ENCODE results near the gene EVA1B.

EVA1B gene

DNA sequence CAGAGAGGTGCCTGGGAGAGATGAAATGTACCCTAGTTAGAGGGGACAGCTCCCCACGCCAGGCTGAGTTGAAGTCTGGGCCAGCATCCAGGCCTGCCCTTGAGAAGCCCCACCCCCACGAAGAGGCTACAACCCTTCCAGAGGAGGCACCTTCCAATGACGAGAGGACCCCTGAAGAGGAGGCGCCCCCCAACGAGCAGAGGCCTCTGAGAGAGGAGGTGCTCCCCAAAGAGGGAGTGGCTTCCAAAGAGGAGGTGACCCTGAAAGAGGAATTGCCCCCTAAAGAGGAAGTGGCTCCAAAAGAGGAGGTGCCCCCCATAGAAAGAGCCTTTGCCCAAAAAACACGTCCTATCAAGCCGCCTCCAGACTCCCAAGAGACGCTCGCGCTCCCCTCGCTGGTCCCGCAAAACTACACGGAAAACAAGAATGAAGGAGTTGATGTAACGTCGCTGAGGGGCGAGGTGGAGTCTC is 3.1 kb downstream of the EVA1B start:
- DNase-seq (ENCODE audit: low spot score), result no peak

DNA sequence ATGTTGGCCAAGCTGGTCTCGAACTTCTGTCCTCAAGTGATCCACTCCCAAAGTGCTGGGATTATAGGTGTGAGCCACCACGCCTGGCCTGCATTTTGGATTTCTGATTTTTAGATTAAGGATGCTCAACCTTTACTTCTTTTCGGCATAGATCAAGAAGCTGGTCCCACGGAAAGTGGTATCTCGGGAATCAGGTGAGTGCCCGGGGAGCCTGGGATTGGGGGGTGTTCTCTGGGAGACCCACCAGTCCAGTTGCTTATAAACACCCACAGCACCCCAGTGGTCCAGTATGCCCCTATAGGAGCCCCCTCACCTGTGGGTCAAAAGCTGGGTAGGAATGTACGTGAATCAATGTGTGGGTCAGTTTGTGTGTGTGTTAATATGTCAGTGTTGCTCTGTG is 14.0 kb downstream of the EVA1B start:
- DNase-seq (ENCODE audit: low spot score), result no peak

DNA sequence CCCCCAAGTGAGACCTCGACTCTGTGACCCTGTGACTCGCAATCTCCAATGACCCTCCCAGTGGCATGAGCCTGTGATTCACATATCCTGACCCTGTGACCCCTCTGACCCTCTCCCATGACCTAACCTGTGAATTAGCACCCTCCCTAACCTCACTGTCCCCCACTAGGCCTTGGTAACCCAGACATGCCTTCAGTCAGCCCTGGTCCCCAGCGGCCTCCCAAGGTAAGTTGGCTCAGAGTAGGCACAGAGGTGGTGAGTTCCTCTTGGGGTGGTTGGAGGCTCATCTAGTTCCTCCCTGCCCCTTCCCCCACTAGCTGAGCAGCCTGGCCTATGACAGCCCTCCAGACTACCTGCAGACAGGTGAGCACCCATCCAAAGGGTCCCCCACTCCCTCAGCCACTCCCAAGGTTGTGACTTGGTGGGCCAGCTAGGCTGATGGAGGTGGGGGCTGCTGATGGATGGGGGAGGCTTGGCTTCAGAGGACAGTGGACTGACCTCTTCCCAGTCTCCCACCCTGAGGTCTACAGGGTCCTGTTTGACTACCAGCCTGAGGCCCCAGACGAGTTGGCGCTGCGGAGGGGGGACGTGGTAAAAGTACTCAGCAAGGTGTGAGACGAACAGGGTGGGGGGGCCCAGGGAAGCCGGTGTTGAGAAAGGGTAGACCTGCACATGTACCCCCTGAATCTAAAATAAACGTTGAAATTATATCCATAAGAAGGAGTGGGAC is 15.7 kb downstream of the EVA1B start:
- no peak for DNase-seq (ENCODE audit: low spot score)

DNA sequence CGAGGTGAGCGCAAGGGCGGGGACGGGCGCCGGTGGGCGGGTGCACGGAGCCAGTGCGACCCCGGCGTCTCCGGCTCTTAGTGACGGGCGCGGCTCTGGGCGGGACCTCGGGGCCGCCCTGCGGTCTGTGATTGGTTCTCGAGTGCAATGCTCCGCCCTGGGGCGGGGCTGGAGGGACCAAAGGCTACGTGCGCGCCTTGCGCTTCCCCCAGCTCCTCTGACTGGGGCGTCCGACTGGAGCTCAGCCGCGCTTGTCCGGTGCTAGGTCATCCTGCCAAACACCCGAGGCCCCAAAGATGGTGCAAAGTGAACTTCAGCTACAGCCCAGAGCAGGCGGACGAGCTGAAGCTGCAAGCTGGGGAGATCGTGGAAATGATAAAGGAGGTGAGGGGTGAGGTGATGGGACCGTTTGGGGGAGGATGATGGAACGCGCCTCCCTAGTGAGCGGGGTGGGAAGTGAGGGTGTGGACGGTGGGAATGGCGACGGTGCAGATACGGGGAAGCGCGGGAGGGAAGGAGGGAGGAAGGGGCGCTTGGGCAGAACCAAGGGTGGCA is 16.5 kb downstream of the EVA1B start:
- DNase-seq (ENCODE audit: low spot score), result peak; percentile 96

DNA sequence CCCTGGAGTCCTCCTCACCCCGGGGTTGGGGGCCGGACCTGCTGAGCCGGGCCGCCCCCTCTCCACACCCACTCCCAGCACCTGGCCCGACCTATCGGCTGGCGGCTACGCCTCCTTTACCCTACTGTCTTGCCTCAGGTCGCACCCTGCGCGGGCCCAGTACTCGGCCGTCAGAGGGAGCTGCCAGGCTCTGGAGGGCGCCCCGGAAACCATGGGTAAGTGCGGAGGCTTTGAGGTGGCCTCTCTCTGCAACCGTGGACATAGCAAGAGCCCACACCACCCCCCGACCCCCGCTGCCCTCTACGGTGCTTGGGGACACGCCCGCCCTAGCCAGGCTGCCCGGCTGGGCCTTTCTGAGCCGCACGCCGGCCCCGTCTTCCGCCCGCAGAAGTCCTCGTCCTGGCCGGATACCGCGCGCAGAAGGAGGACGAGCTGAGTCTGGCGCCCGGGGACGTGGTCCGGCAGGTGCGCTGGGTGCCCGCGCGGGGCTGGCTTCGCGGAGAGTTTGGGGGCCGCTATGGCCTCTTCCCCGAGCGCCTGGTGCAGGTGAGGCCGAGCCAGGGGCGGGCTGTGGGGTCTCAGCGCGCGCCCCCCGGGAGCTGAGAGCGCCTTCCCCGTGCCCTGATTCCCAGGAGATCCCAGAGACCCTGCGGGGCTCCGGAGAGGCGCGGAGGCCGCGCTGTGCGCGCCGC is 17.1 kb downstream of the EVA1B start, which contains the start of gene SH3D21:
Gene SH3D21, plus strand, starts transcription at position 159 of the 692 bp plus-strand sequence. Its CDS starts 53 bp downstream, at position 212.
- DNase-seq (ENCODE audit: low spot score), result peak; percentile 65

DNA sequence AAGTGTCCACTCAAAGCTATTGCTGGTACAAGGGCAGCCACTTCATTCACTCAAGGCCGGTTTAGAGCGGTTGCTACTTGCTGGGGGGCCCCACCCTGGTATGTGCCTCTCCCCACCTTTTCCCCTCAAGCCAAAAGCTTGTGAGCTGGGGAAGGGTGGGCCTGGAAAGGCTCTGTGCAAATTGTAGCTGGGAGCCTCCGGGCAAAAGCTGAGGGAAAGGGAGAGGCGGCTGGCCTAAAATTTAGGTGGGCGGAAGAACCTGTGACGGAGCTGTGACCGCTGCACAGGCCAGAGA is 17.6 kb downstream of the EVA1B start:
- no peak for DNase-seq (ENCODE audit: low spot score)

DNA sequence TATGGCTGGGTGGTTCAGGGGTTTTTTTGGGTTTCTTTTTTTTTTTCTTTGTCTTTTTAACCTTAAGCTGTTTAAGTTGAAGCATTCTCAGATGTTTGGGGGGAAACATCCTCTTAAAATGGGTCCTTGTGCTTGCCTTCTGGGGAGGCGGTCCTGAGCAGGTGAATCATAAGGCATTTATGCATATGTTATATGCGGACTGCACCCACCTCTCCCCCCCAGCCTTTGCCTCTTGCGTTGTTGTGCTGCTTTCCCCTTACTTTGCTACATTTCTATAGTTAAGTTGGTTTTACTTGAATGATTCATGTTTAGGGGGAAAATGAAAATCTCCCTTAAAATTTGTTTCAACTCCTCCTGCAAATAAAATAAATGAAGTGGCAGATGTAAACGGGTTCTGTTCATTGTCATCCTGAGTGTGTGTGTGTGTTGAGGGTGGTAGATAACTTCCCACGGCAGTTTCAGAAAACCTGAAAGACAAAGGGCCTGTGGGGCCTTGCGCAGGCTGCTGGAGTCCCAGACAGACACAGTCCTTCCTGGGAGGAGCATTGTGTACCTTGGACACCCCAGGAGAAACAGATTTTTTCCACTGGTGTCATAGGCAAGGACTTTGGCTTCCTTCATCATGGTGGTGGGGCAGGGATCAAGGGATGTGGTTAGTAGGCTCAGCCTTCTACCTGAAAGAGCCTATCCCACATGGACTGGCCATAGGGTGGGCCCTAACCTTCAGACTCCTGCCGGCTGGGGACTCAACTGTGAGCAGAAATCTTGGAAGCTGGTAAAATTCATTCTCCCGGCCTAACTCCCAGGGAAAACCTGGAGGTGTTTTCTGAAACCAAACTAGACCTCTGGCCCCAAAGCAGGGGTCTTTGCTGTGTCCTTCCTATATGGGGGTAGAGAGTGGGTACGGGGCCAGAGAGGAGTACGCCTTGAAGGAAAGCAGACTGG is 18.2 kb downstream of the EVA1B start:
- peak; percentile 39 for DNase-seq (ENCODE audit: low spot score)

DNA sequence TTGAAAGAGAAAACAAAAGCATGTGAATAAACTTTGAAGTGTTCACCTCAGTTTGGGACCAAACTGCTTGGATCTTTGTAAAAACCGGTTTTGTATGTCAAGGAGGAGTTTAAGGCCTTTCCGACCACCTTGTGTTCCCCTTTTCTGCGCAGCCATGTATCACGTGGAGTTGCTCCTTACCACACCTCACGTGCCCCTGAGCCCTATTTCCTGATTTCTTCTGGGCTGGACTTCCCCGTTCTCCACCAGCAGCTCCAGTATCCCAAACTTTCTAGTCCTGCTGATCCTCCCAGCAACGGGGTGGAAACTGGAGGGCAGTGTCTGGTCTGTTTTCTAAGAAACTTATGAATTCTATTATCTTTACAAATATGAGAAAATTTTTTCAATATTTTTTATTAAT is 18.9 kb downstream of the EVA1B start:
- DNase-seq (ENCODE audit: low spot score), result no peak

DNA sequence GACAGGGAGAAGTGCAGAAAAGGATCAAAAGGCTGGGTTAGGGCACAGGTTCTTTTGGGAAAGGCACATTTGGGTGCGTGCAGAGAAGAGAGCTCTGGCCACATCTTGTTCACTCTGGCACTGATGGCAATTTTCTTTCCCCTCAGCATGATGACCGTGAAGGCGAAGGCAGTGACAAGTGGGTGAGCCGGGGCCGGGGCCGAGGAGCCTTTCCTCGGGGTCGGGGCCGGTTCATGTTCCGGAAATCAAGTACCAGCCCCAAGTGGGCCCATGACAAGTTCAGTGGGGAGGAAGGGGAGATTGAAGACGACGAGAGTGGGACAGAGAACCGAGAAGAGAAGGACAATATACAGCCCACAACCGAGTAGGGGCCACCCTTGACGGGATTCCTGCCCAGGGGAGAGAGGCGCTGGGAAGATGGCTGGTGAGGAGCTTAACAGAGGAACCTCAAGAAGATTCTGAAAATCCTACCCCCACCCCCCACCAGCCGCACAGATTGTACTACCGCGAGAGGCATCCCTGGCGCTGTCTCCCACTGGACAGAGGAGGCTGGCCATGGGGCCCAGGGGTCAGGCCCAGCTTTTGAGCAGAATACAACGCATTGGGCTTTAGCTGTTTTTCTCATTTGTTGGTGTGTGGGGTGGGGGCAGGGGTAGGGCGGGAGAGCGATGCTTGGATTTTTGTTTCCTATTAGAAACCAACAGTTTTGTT is 19.6 kb downstream of the EVA1B start:
- no peak for DNase-seq (ENCODE audit: low spot score)

DNA sequence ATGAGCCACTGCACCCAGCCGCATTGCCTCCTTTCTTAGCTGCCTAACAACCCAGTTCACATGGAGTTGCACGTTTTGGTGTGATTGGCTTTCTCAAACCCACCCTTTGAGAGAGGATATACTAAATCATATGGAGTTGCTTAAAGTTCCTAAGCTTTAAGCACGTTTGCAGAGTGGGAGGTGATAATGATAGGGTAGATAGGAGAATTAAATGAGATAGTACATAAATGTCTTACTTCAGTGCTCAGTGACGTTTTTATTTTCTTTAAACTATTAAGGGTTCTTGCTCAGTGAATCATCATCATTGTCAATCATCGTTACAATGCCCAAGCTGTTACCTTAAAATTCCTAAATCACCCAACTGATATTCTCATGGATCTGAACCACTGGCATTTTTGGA is 20.2 kb downstream of the EVA1B start:
- no peak for DNase-seq (ENCODE audit: low spot score)

DNA sequence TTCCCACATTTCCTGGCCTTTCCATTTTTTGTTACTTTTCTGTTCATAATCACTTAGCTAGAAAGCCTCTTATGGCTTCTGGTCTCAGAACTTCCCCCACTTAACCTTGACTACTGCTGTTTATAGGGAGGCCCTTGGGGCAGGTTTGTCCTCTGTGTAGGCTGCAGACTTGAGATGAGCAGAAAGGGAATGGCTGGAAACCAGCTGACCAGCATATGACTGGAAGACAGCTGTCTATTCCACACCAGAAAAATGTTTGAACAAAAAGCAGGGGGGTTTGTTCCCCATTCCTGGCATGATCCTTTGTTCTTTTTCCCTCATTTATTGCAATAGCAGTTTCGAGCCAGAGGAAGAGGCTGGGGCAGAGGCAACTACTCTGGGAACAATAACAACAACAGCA is 22.2 kb downstream of the EVA1B start:
- DNase-seq (ENCODE audit: low spot score), result no peak

DNA sequence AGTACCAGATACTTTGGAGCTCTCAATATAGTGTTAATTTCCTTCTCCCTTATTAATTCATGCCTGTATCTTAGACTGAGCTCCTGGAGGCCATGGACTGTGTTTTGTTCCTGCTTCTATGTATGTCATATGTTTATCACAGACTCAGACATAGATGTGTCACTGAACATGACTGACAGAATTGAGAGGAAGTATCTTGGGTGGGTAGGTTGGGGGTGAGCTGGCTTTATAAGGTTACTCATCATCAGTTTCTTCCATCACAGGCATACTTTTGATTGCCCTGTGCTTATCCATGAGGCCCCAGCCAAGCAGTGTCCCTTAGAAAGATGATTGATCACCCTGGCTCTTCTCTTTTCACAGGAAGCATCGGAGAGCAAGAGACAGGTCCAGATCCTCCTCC is 22.9 kb downstream of the EVA1B start:
- peak; percentile 92 for DNase-seq (ENCODE audit: low spot score)

DNA sequence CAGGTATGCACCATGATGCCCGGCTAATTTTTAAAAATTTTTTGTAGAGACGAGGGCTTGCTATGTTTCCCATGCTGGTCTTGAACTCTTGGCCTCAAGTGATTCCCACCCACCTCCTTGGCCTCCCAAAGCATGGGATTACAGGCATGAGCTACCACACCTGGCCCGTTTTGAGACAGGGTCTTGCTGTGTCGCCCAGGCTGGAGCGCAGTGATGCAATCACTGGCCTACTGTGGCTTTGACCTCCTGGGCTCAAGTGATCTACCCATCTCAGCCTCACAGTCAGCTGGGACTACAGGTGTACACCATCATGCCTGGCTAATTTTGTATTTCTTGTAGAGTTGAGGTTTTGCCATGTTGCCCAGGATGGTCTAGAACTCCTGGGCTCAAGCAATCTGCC is 24.8 kb downstream of the EVA1B start:
- no peak for DNase-seq (ENCODE audit: low spot score)

DNA sequence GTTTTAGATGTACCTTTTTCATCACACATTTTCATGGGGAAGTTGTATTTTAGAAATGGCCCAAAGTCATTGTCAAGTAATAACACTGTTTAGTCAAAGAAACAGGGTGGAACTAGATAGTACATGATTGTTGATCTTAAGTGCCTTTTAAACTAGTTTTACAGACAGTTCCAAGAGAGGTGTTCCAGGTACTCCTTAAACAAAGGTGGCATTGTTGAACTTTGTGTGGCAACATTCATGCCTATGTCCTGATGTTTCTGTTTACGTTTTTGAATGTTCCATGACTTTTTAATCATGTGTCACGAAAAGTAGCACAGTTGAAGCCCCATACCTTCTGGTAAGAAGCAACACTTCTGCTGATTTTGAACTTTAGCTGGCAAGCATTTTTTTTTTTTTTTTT is 26.4 kb downstream of the EVA1B start:
- no peak for DNase-seq (ENCODE audit: low spot score)

DNA sequence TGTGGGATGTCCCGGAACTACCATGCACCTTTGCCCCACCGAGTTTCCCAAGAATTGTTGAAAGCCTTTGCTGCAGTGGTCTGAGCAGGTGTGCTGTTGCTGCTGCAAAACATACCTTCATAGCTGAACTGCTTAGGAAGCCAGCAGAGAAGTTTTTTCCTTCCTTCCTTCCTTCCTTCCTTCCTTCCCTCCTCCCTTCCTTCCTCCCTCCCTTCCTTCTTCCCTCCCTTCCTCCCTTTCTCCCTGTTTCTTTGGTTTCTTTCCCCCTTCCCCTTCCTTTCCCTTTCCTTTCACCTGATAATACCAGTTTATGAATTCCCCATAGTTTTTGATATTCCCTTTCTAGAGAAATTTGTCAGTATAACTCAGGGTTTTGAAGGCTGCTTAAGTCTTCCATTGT is 28.1 kb downstream of the EVA1B start:
- no peak for DNase-seq (ENCODE audit: low spot score)

DNA sequence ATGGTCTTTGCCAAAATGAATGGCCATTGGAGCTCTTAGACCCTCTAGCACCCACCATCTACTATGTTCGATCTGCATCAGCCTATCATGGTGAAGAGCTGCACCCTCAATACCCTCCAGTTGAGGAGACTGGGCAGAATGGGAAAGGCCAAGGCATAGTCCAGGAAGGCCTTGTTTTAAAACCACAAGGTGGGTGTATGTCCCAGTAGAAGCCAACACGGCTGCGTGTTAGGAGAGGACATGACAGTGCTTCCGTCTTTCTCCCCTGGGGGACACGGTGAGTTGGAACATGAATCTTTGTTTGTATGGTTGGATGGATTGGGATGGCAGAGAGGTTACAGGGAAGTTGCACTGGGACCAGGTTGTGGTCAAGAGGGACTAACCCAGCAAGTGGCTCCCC is 35.9 kb downstream of the EVA1B start:
- DNase-seq (ENCODE audit: low spot score), result no peak

DNA sequence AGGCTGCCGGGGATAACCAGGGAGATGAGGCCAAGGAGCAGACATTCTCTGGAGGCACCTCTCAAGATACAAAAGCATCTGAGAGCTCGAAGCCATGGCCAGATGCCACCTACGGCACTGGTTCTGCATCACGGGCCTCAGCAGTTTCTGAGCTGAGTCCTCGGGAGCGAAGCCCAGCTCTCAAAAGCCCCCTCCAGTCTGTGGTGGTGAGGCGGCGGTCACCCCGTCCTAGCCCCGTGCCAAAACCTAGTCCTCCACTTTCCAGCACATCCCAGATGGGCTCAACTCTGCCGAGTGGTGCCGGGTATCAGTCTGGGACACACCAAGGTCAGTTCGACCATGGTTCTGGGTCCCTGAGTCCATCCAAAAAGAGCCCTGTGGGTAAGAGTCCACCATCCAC is 36.6 kb downstream of the EVA1B start:
- no peak for DNase-seq (ENCODE audit: low spot score)

DNA sequence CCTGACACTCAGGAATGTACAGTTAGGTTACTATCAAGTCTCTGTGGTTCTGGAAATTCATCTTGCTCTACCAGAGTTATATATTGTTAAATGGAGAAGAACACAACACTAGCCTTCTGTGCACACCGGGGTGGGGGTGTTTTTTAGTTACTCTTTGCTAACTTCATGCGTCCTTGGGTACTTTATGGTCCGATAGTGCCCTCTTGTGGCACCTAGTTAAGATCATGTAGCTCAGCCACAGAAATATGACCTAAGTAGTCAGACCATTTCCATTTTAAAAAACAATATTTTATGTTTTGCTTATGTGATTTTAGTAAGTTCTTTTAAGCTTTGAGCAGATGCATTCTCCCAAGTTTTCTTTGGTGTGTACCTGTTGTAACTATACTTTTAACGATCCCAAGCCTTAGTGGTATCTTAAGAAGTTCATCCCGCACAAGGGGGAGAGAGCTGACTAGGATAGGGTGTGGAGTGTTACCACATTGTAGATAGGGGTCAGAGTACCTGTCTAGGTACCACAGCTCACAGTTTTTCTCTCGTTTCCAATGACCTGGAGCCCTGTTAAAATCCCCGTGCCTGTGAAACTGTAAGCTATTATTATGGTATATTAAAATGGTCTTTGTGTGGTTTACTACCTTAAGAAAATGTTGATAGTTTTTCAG is 37.9 kb downstream of the EVA1B start:
- DNase-seq (ENCODE audit: low spot score), result peak; percentile 86

DNA sequence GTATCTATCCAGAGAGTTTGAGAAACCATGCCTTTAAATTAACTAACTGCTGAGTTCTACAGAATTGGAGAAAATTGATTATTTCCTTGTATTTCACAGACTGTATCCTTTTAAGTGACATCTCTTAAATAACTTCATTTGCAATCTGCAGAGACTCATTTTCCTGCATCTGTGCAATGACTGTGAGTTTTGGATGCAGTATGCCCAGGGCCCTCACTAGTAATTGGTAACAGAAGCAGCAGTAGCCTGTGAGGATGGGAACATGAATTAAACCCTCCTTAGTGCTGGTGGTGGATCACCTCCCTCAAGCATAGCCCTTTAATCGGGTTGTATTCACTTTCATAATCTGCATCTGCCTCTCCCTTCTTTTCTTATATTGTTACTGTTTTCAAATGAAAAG is 38.9 kb downstream of the EVA1B start:
- no peak for DNase-seq (ENCODE audit: low spot score)

DNA sequence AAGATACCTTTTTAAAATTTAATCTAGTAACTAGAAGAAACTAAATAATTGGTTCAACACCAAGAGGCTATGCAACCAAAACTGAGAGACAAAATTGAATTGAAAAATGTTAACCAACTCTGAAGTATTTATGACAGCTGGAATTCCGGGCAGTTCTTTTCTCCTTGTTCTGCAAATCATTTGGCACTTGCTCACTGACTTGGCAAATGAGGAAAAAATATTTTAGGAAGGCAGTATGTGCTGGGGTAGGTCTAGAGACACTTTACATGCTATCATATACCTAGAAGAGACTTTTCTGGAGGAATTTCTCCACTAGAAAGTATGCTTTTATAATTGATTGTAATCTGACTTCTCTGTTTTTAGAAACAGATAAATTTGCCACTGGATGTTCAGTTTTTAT is 39.4 kb downstream of the EVA1B start:
- no peak for DNase-seq (ENCODE audit: low spot score)

DNA sequence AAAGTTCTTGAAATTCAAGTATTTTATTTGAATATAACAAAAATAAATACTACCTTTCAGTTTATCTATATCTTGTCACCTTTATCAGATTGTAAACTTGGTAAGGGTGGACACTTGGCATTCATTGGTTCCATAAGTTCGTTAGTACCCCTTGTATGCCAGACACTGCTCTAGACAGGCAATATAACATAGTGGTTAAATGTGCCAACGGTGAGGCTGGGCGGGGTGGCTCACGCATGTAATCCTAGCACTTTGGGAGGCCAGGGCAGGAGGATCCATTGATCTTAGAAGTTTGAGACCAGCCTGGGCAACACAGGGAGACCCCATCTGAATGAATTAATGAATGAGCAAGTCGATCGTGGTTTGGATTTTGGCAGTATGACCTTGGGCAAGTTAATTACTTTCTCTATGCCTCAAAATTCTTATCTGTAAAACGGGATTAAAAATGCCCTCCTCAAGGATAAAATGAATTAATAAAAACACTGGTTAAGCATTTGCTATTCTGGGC is 43.6 kb downstream of the EVA1B start:
- DNase-seq (ENCODE audit: low spot score), result no peak

All from kidney tubule cell (primary cell).